ENCODE measurements around the gene EPHA6.
"Not testable (repeated sequence)": the region's sequence is repeated elsewhere in the genome, so short reads cannot be mapped to it uniquely, and the experiment has no call there.

The EPHA6 gene

DNA sequence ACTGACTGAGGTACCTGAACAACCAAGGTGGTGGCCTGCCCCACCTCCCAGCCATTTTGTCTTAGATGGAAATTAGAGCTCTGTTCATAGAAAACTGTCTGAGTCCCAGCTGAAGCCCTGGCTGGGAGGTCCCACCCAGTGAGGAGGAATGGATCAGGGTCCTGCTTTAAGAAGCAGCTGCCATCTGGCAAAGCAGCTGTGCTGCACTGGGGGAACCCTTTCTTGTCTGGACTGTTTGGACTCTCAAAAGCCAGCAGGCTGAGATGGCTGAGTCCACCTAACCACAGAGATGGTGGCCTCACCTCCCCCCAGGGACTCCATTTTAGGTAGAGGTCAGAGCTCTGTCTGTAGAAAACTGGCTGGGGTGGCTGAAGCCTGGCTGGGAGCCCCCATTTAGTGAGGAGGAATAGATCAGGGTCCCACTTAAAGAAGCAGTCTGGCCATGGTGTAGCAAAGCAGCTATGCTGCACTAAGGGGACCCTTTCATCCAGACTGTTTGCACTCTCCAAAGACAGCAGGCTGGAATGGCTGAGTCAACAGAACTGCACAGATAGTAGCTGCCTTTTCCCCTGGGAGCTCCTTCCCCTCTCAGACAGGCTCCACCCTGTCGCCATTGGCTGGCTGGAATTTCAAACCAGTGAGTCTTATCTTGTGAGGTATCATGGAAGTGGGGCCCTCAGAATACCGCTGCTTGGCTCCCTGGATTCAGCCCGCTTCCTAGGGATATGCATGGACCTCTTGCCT lies 116.9 kb downstream of the EPHA6 start:
- no peak for DNase-seq

DNA sequence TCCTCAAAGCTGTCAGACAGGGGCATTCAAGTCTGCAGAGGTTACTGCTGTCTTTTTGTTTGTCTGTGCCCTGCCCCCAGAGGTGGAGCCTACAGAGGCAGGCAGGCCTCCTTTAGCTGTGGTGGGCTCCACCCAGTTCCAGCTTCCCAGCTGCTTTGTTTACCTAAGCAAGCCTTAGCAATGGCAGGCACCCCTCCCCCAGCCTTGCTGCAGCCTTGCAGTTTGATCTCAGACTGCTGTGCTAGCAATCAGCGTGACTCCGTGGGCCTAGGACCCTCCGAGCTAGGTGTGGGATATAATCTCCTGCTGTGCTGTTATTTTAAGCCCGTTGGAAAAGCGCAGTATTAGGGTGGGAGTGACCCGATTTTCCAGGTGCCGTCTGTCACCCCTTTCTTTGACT lies 127.7 kb downstream of the EPHA6 start:
- DNase-seq, result not testable (repeated sequence)

- DNase-seq, result no peak
These were observed 144.5 kb downstream of the EPHA6 start for GRCh38 chr3:96958856-96959255.

- DNase-seq, result no peak
These were observed 145.1 kb downstream of the EPHA6 start for GRCh38 chr3:96959474-96959873.

DNA sequence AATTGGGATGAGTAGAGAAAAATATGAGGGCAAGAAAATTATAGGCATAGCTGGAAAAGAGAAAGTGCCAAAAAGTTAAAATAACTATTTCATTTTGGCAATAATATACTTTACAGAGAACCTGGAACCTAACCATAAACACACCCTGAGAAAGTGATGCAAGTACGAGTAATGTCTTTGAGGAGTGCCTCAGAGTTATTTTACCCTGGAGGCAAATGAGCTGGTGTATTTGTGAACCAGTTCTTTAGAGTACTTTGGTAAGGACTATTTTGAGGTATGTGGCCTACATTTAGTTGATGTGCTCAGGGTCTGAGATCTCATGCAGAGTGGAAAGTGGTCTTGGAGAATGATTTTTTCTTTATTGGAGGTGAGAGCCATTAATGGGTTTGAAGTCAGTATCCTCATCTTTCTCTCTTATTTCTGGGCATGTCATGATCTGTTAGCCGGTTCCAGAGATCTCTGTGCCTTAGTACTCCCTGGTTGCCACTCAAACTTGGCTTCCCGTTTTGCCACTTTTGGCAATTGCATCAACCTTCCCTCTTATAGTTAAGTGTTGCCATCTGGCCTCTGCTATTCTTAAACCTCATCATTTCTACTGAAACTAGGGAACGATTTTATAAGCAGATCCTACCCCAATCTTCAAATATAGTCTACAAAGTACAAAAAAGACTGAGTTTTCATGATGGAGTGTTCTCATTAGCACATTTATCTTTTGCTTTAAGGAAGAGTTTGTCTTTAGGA lies 145.7 kb downstream of the EPHA6 start:
- DNase-seq, result no peak

DNA sequence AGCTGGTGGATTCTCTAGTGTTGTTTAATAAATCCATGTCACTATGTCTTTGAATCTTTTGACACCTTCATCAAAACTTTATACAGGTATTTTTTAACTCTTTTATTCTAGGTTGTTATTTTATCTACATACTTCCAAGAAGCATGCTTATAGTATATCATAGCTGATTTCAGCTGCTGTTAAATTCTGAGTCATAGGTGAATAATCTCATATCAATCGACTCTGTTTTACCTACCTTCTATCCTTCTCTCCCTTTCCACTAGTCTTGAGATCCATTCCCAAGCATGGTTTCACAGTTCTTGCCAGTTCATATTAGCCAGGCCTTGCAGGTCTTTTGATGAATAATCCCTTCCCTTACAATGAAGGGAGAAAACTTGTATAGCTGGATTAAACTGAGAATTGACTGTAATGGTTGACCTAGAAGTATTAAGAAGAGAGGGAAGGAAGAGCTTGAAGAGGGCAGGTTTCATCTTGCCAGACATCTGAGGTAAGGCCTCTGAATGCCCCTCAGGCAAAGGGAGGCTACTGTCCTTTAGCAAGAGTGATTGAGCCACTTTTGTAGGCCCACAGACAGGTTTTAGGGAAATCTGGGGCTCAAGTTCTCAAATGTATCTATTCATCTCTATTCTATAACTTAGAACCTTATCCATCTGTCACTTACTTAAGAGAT lies 146.4 kb downstream of the EPHA6 start:
- DNase-seq, result no peak

DNA sequence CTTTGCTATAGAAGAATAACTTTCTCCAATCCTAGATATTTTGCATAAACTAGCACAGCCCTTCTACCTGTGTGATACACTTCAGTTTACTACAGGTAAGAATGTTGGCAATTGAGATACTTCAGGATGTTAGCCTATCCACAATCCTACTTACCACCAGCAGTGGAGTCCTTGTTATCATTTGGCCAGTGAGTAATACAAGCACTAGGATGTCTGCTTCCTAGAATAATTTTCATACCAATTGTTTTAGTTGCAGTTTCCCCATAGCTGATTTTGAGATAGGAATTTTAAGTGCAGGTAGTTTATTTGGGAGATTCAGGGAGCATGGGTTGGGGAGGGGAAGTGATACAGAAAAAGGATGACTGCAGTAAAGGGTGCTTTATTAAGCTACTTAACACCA lies 147.2 kb downstream of the EPHA6 start:
- no peak for DNase-seq

DNA sequence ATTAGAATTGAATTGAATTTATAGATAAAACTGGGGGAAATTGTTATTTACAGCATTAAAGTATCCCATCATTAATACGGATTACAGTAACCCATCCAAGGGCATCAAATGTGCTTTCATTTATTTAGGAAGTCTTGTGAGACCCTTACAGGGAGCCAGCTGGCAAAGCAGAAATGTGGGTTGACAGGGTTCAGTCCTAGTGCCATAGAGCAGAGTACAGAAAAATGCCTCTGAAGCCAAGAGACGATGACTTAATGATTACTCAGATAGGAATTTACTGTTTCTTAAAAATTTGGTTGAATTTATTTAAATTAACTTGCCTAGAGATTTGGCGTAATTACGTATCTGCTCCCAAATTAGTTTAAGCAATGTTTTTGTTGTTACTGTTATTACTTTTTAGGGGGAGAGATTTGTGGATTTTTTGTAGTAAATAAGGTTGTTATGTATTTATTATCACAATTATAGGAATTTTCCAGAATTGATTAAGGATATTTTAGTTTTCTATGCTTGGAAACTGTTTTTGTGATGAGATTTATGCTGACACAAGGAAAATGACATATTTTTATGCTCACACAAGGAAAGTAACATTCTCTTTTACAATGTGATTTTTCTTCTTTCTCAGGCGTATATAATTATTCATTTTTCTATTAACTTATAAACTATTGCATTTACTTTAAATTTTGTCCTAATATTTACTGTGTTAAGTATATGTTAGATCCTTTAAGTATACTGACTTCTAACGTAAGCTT lies 152.0 kb downstream of the EPHA6 start:
- no peak for DNase-seq

DNA sequence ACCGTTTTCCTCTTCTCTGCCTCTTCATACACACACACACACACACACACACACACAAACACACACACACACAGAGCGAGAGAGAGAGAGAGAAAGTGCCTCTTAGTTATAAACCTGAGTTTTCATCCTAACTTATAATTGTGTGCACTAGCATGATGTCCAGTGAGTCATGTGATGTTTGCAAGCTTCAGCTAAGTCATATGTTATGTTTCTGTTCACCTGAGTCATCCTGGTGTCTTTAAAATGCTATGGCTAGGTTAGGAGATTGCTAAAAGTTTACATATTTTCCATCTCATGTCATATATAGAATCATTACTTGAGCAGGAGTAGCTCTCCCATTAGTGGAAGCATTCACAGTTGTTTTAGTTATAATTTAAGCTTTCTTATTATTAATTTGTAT lies 155.8 kb downstream of the EPHA6 start:
- DNase-seq, result no peak

GRCh38 chr3:96977671-96978070 lies 163.3 kb downstream of the EPHA6 start:
- DNase-seq, result no peak

DNA sequence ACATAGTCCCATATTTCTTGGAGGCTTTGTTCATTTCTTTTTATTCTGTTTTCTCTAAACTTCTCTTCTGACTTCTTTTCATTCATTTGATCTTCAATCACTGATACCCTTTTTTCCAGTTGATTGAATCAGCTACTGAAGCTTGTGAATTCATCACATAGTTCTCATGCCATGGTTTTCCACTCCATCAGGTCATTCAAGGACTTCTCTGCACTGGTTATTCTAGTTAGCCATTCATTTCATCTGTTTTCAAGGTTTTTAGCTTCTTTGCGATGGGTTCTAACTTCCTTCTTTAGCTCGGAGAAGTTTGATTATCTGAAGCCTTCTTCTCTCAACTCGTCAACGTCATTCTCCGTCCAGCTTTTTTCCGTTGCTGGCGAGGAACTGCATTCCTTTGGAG lies 169.3 kb downstream of the EPHA6 start:
- DNase-seq, result not testable (repeated sequence)

DNA sequence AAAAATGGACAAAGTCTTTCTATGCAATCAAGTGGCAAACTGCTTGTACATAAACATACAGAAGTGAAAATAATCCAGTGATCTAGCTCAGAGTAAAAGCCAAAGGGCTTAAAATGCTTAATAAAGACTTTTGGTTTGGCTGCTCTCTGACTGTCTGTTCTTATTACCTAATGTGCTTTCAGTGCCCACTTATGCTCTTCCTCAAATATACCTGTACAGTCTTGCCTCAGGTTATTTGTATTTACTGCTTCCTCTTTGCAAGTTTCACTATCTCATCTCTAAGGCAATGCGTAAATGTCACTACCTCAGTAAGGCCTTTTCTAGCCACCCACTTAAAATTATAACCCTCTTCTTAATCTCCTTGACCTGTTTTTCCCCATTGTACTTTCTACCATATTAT lies 171.8 kb downstream of the EPHA6 start:
- DNase-seq, result no peak

GRCh38 chr3:96991231-96991630 lies 176.8 kb downstream of the EPHA6 start:
- DNase-seq, result no peak

GRCh38 chr3:96991800-96992365 lies 177.5 kb downstream of the EPHA6 start:
- no peak for DNase-seq

GRCh38 chr3:96994988-96995387 lies 180.6 kb downstream of the EPHA6 start:
- no peak for DNase-seq

GRCh38 chr3:96996009-96996408 lies 181.6 kb downstream of the EPHA6 start:
- DNase-seq, result no peak

- DNase-seq, result no peak
These were observed 187.2 kb downstream of the EPHA6 start for GRCh38 chr3:97001611-97002010.

GRCh38 chr3:97009427-97010019 lies 195.1 kb downstream of the EPHA6 start:
- DNase-seq, result no peak

- DNase-seq, result no peak
These were observed 196.7 kb downstream of the EPHA6 start for GRCh38 chr3:97010881-97011657.

DNA sequence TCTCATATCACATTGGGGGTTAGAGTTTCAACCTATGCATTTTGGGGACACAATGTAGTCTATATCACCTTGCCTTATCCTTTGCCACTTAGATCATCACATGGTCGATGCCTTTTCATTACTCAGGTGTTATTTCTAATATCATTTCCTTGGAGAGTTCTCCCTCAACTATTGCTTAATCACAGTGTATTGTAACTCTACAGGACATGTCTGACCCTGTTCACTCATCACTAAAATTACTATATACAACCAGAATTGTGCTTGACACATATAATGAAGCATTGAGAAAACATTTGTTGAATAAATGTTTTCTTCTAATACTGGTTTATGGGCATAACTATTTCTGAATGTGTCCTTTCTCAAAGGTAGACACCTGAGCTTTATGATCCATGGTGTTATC lies 207.4 kb downstream of the EPHA6 start:
- no peak for DNase-seq

- DNase-seq, result not testable (repeated sequence)
These were observed 211.2 kb downstream of the EPHA6 start for GRCh38 chr3:97025612-97026011.

DNA sequence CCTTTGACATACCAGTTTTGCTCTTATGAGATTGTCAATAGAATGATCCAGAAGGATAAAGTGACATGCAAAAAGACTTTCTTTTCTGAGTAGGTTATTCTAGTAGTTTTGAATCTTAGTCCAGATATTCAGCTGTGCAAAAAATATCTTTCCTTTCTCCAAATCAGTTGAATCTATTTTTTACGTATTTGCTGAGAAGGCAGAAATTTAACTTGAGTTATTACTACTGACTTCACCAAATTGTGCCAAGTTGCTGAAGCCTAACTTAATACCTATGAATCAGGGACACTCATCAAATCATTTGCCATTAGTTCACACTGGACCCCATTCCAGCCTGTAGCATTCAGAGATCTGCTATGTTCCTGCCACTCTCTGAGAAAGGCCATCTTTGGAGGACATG lies 215.6 kb downstream of the EPHA6 start:
- DNase-seq, result no peak

Data from activated CD4-positive, alpha-beta T cell treated with anti-CD3 and anti-CD28 coated beads, Interleukin-2, amount 50 U/mL, for 16 hours (primary cell).